ENCODE measurements around the gene PKNOX2.

The PKNOX2 gene

DNA sequence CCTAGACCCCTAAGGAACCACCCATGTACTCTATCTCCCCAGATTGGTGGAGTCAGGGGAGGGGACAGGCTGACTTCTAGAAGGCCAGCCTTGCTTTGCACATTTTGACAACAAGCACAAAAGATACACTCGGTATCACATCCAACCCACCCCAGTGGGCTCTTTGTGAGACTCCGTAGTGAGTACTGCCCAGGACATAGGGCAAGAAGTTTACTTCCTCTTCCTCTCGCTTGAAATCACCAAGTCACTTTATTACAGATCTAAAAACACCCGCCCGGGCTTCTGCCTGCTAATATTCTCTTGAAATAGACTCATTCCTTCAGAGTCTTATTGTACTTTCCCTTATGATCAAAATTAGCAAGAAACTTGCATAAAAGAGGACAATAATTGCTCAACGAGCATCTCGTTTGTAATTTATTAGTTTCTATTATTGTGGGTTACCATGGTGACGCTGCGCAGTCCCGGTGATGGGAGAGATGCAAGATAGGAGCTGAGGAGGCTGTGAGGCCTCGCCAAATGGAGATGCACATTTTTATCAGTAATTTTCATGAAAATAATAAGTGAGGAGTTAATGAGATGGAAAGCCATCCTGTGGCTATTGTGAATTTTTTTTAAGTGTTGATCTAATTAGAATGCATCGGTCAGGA lies 234.6 kb downstream of the PKNOX2 start:
- Histone ChIP-seq H3K79me2 (ENCODE audit: control insufficient read depth, low read length) (no peaks in the 10 kb centered on the region), H3K4me1 (ENCODE audit: control insufficient read depth, low read length) (no peaks in the 10 kb centered on the region), H3K9me3 (ENCODE audit: control insufficient read depth, insufficient read depth, low read length) (no peaks in the 10 kb centered on the region), H3K9me2 (replicated peaks; ENCODE audit: control insufficient read depth, low read length) (no peaks in the 10 kb centered on the region), H3K4me2 (ENCODE audit: low read length) (no peak overlapping the region), H3F3A (ENCODE audit: control insufficient read depth, insufficient read depth) (no peaks in the 10 kb centered on the region), H4K20me1 (ENCODE audit: control insufficient read depth, insufficient read depth, low read depth, low read length) (no peaks in the 10 kb centered on the region), H3K4me3 (ENCODE audit: low read length) (no peak overlapping the region), H3K27ac (ENCODE audit: low read depth, low read length) (no peak overlapping the region), H3K36me3 (ENCODE audit: control insufficient read depth, low read length) (no peaks in the 10 kb centered on the region), H3K27me3 (ENCODE audit: control insufficient read depth, low read length) (peaks cover 29% of the 10 kb centered on the region)
- no peak for TF ChIP-seq EZH2phosphoT487 (IDR thresholded peaks at IDR 0.05; ENCODE audit: borderline replicate concordance, low read length)
- TF ChIP-seq CTCF (IDR thresholded peaks at IDR 0.05; ENCODE audit: low read depth, low read length, poor library complexity, severe bottlenecking): no peak

GRCh38 chr11:125399945-125400344 lies 235.4 kb downstream of the PKNOX2 start:
- Histone ChIP-seq H3K79me2 (ENCODE audit: control insufficient read depth, low read length) (no peaks in the 10 kb centered on the region), H3K9me3 (ENCODE audit: control insufficient read depth, insufficient read depth, low read length) (no peaks in the 10 kb centered on the region), H3K9me2 (replicated peaks; ENCODE audit: control insufficient read depth, low read length) (no peaks in the 10 kb centered on the region), H3K4me3 (ENCODE audit: low read length) (no peak overlapping the region), H4K20me1 (ENCODE audit: control insufficient read depth, insufficient read depth, low read depth, low read length) (no peaks in the 10 kb centered on the region), H3K4me2 (ENCODE audit: low read length) (no peak overlapping the region), H3K27me3 (ENCODE audit: control insufficient read depth, low read length) (peaks cover 25% of the 10 kb centered on the region), H3K27ac (ENCODE audit: low read depth, low read length) (no peak overlapping the region), H3F3A (ENCODE audit: control insufficient read depth, insufficient read depth) (no peaks in the 10 kb centered on the region), H3K4me1 (ENCODE audit: control insufficient read depth, low read length) (no peaks in the 10 kb centered on the region), H3K36me3 (ENCODE audit: control insufficient read depth, low read length) (no peaks in the 10 kb centered on the region)
- TF ChIP-seq EZH2phosphoT487 (IDR thresholded peaks at IDR 0.05; ENCODE audit: borderline replicate concordance, low read length): no peak
- TF ChIP-seq CTCF (IDR thresholded peaks at IDR 0.05; ENCODE audit: low read depth, low read length, poor library complexity, severe bottlenecking): no peak

DNA sequence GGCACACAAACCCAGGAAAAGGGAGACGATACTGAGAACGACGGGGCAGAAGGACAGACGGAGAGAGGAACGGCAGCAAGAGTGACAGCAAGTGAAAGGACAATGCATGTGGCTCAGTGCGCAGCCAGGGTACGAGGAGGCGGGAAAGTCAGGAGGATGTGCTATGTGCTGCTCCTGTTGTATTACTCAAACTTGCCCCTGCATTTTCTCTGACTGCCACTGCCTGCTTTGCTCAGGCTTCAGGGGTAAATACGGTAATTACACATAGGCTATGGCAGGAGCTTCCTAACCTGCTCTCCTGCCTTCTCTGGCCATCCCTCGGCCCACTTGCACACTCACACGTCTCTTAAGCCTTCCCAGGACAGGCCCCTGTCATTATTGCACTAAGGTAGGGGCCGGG lies 236.7 kb downstream of the PKNOX2 start:
- H3K27me3 ChIP-seq (ENCODE audit: control insufficient read depth, low read length): peaks cover 28% of the 10 kb centered on the region
- no peaks in the 10 kb centered on the region for H3K9me2 ChIP-seq (replicated peaks; ENCODE audit: control insufficient read depth, low read length)
- no peaks in the 10 kb centered on the region for H4K20me1 ChIP-seq (ENCODE audit: control insufficient read depth, insufficient read depth, low read depth, low read length)
- H3K36me3 ChIP-seq (ENCODE audit: control insufficient read depth, low read length): no peaks in the 10 kb centered on the region
- no peak overlapping the region for H3K4me2 ChIP-seq (ENCODE audit: low read length)
- no peaks in the 10 kb centered on the region for H3K4me1 ChIP-seq (ENCODE audit: control insufficient read depth, low read length)
- no peaks in the 10 kb centered on the region for H3K79me2 ChIP-seq (ENCODE audit: control insufficient read depth, low read length)
- H3K4me3 ChIP-seq (ENCODE audit: low read length): no peak overlapping the region
- no peak for TF ChIP-seq CTCF (IDR thresholded peaks at IDR 0.05; ENCODE audit: low read depth, low read length, poor library complexity, severe bottlenecking)
- TF ChIP-seq EZH2phosphoT487 (IDR thresholded peaks at IDR 0.05; ENCODE audit: borderline replicate concordance, low read length): no peak
- H3K9me3 ChIP-seq (ENCODE audit: control insufficient read depth, insufficient read depth, low read length): no peaks in the 10 kb centered on the region
- no peaks in the 10 kb centered on the region for H3F3A ChIP-seq (ENCODE audit: control insufficient read depth, insufficient read depth)
- H3K27ac ChIP-seq (ENCODE audit: low read depth, low read length): no peak overlapping the region

Data from DOHH2 (cell line).